HEK293T (cell line): ENCODE results near the gene LRFN5.
"Not testable (repeated sequence)": the region's sequence is repeated elsewhere in the genome, so short reads cannot be mapped to it uniquely, and the experiment has no call there.

Source experiments
- CTCF ChIA-PET: fragments of 350-600 bp; formaldehyde crosslinking; extraction: SDS; loops from one replicate; lab custom pipeline; 2021; ENCODE audit warnings: antibody characterized with exemption, inconsistent platforms; lab: Yijun Ruan, JAX
- POLR2A ChIA-PET: fragments of 350-600 bp; formaldehyde crosslinking; extraction: SDS; loops from one replicate; lab custom pipeline; 2020; ENCODE audit warnings: antibody characterized with exemption, inconsistent platforms; lab: Yijun Ruan, JAX
- DNase-seq: peaks from one replicate; pipeline ENCODE4 v3.0.0; 2012; ENCODE audit warnings: mixed read lengths; ENCODE audit errors: extremely low spot score
- ARNT ChIP-seq: fragments of 450-650 bp; IDR thresholded peaks from 2 replicates; pipeline ENCODE4 v1.6.1; 2017; ENCODE audit warnings: mild to moderate bottlenecking
- BHLHE40 ChIP-seq: fragments of 450-650 bp; IDR thresholded peaks from 2 replicates; pipeline ENCODE4 v1.6.1; 2016; ENCODE audit warnings: mild to moderate bottlenecking, moderate library complexity, borderline replicate concordance
- CTBP1 ChIP-seq: fragments of 450-650 bp; IDR thresholded peaks from 2 replicates; pipeline ENCODE4 v1.6.1; 2016; ENCODE audit warnings: borderline replicate concordance
- ELF4 ChIP-seq: fragments of 450-650 bp; IDR thresholded peaks from 2 replicates; pipeline ENCODE4 v1.6.1; 2017; ENCODE audit warnings: antibody characterized with exemption
- FOXA1 ChIP-seq: fragments of 450-650 bp; IDR thresholded peaks from 2 replicates; pipeline ENCODE4 v1.6.1; 2016; ENCODE audit warnings: mild to moderate bottlenecking
- FOXK2 ChIP-seq: fragments of 450-650 bp; IDR thresholded peaks from 2 replicates; pipeline ENCODE4 v1.6.1; 2016; ENCODE audit warnings: mild to moderate bottlenecking
- FOXM1 ChIP-seq: fragments of 450-650 bp; IDR thresholded peaks from 2 replicates; pipeline ENCODE4 v1.6.1; 2017; ENCODE audit warnings: mild to moderate bottlenecking, borderline replicate concordance
- HDGF ChIP-seq: fragments of 450-650 bp; IDR thresholded peaks from 2 replicates; pipeline ENCODE4 v1.6.1; 2017; ENCODE audit warnings: antibody characterized with exemption, borderline replicate concordance
- L3MBTL2 ChIP-seq: fragments of 450-650 bp; conservative IDR thresholded peaks from 2 replicates; pipeline ENCODE4 v1.6.1; 2016; ENCODE audit warnings: mild to moderate bottlenecking
- LEF1 ChIP-seq: fragments of 450-650 bp; IDR thresholded peaks from 2 replicates; pipeline ENCODE4 v1.6.1; 2017; ENCODE audit warnings: mild to moderate bottlenecking, borderline replicate concordance
- NFRKB ChIP-seq: fragments of 450-650 bp; IDR thresholded peaks from 2 replicates; pipeline ENCODE4 v1.6.1; 2016; ENCODE audit warnings: mild to moderate bottlenecking, moderate library complexity
- SP1 ChIP-seq: fragments of 450-650 bp; IDR thresholded peaks from 2 replicates; pipeline ENCODE4 v1.6.1; 2017
- SUZ12 ChIP-seq: fragments of 450-650 bp; IDR thresholded peaks from 2 replicates; pipeline ENCODE4 v1.6.1; 2016; ENCODE audit warnings: mild to moderate bottlenecking
- TARDBP ChIP-seq: fragments of 450-650 bp; IDR thresholded peaks from 2 replicates; pipeline ENCODE4 v1.6.1; 2016
- ZNF384 ChIP-seq: fragments of 450-650 bp; IDR thresholded peaks from 2 replicates; pipeline ENCODE4 v1.6.1; 2016
- TF ChIP-seq, protein P1 (sequence below): fragments of 450-650 bp; IDR thresholded peaks from 2 replicates; pipeline ENCODE4 v1.6.1; 2016

The LRFN5 gene

GRCh38 chr14:41606532-41607303 lies at the start of gene LRFN5:
TSS of gene LRFN5 (plus strand) at chr14:41606876.
- peak; percentile 28 for DNase-seq
- TF ChIP-seq ELF4 (no peak), CTBP1 (no peak), HDGF (no peak), L3MBTL2 (peak; percentile 30; the same call in 1 of the 2 replicates)
- ChIA-PET CTCF (no interaction called here), POLR2A (interaction anchor here (1.1 kb wide), 1 partner anchor 14 kb away, joined by 4 read pairs; no protein-coding TSS in a partner anchor)

- DNase-seq = no peak
- TF ChIP-seq ARNT (no peak), LEF1 (no peak), FOXA1 (no peak), SP1 (no peak), ZNF384 (no peak), NFRKB (no peak), L3MBTL2 (no peak), FOXK2 (no peak), ELF4 (no peak), FOXM1 (no peak), HDGF (no peak)
- TF ChIP-seq, protein P1, sequence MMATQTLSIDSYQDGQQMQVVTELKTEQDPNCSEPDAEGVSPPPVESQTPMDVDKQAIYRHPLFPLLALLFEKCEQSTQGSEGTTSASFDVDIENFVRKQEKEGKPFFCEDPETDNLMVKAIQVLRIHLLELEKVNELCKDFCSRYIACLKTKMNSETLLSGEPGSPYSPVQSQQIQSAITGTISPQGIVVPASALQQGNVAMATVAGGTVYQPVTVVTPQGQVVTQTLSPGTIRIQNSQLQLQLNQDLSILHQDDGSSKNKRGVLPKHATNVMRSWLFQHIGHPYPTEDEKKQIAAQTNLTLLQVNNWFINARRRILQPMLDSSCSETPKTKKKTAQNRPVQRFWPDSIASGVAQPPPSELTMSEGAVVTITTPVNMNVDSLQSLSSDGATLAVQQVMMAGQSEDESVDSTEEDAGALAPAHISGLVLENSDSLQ = no peak
- ChIA-PET CTCF (no interaction called here), POLR2A (no interaction called here)
Observed at GRCh38 chr14:41558490-41558889, 48.2 kb upstream of the LRFN5 start.

DNA sequence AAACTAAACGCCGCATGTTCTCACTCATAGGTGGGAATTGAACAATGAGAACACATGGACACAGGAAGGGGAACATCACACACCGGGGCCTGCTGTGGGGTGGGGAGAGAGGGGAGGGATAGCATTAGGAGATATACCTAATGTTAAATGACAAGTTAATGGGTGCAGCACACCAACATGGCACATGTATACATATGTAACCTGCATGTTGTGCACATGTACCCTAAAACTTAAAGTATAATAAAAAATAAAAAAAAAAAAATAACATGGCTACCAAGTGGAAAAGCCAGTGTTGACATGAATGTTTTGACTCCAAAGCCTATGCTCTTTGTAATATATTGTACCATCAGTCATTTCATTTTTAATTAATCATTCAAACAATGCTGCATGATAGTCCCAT lies 39.8 kb upstream of the LRFN5 start:
- CTCF ChIA-PET, POLR2A ChIA-PET, DNase-seq: not testable (repeated sequence)

DNA sequence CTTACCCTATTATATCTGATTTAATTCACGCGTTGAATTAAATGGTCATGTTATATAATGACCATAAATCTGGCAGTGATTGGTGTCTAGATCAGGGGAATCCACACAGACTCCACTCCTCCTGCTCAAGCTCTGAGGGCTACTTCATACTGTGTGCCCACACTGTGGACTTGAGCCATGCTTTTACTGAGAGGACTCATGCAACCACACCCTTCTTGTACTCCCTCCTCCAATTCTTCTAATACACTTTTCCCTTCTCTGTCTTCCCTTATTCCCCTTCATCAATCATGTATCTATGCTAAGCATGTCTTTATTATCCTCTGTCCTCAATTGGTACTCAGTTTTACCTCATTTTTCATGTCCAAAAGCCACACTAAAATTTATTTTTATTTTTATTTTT lies 37.7 kb upstream of the LRFN5 start:
- ChIA-PET CTCF (no interaction called here), POLR2A (no interaction called here)
- no peak for TF ChIP-seq SP1
- TF ChIP-seq LEF1 = no peak
- TF ChIP-seq ELF4 = no peak
- no peak for TF ChIP-seq BHLHE40
- no peak for TF ChIP-seq TARDBP
- TF ChIP-seq FOXM1 = no peak
- DNase-seq = no peak

DNA sequence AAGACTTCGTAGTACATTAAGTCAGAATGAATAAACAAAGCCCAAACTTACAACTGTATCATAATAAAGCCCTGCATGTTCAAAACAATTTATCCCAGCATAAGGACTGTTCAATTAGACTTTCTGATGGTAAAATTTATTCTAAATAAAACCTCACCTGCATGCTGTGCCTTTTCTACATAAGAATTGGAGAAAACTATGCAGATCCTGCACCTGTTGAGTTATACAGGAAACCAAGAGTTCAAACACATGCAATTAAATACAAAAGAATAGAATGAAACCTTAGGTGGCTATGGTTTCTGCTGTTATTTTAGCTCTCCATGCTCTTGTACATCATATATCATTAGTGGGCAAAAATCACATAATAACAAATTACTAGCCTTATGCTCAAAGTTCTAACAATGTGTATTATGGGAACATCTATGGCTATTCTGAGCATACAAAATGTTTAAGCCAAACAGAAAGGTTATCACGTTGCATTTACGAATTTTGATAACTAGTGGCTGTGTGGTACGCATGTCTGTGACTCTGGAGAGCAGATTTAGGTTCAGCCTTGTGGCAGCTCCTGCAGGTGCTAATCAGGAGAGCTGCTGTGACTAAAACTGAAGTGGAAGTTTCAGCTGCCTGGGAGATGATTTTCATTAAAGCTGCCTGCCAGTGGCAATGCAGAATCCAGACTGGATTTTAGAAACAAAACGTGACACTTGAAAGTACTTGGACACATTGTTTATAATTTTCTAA lies 36.1 kb upstream of the LRFN5 start:
- ChIA-PET POLR2A (no interaction called here), CTCF (no interaction called here)
- DNase-seq = no peak
- TF ChIP-seq ELF4 (no peak), LEF1 (no peak), ARNT (no peak), TARDBP (no peak), SP1 (no peak), L3MBTL2 (no peak), ZNF384 (no peak), FOXK2 (no peak)
- TF ChIP-seq, protein P1 = no peak

DNA sequence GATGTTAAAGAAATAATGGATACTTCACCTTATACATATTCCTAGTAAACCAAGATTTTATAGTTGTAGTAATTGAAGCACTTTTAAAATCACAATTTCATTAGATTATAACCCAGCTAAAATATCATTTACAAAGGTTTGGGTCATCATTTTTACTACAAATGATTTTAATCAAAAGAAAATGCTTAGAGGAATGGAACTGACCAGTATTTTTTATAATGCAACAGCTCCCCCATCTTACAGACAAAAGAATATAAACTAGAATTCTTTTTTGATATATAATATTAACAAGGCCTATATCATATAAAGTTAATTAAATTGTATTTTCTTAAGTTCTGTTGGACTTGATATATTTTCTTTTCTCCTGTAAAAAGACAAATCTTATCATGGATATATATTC lies 20.4 kb upstream of the LRFN5 start:
- TF ChIP-seq SUZ12 (no peak), BHLHE40 (no peak), SP1 (no peak), LEF1 (no peak), CTBP1 (no peak), HDGF (no peak), NFRKB (no peak), FOXM1 (no peak), ELF4 (no peak), ZNF384 (no peak), FOXA1 (no peak), FOXK2 (no peak), TARDBP (no peak), L3MBTL2 (no peak), ARNT (no peak)
- TF ChIP-seq, protein P1 = no peak
- ChIA-PET POLR2A (no interaction called here), CTCF (no interaction called here)
- no peak for DNase-seq
